HEK293 (cell line): ENCODE data around the gene MAP3K6.

Experiments used
- EGR2 ChIP-seq: fragments of 450-650 bp; formaldehyde crosslinking; IDR thresholded peaks from 2 replicates; pipeline ENCODE4 v1.5.1; 2016; ENCODE audit warnings: low read depth, missing biosample characterization, missing genetic modification characterization
- GLI2 ChIP-seq: fragments of 450-650 bp; formaldehyde crosslinking; IDR thresholded peaks from 2 replicates; pipeline ENCODE4; 2017; ENCODE audit warnings: missing biosample characterization, missing genetic modification characterization, low read depth, borderline replicate concordance
- MYNN ChIP-seq: fragments of 450-650 bp; formaldehyde crosslinking; IDR thresholded peaks from 2 replicates; pipeline ENCODE4 v1.5.1; 2016; ENCODE audit warnings: missing biosample characterization, missing genetic modification characterization, borderline replicate concordance
- SCRT2 ChIP-seq: fragments of 450-650 bp; formaldehyde crosslinking; IDR thresholded peaks from 2 replicates; pipeline ENCODE4 v1.5.1; 2016; ENCODE audit warnings: missing biosample characterization, missing genetic modification characterization
- SP3 ChIP-seq: fragments of 450-650 bp; formaldehyde crosslinking; IDR thresholded peaks from 2 replicates; pipeline ENCODE4 v1.5.1; 2016; ENCODE audit warnings: missing biosample characterization, missing genetic modification characterization
- SP7 ChIP-seq: fragments of 450-650 bp; formaldehyde crosslinking; IDR thresholded peaks from 2 replicates; pipeline ENCODE4 v1.5.1; 2016; ENCODE audit warnings: missing biosample characterization, missing genetic modification characterization
- ZBTB17 ChIP-seq: fragments of 450-650 bp; formaldehyde crosslinking; IDR thresholded peaks from 2 replicates; pipeline ENCODE4 v1.5.1; 2016; ENCODE audit warnings: missing biosample characterization, missing genetic modification characterization
- ZFP41 ChIP-seq: fragments of 450-650 bp; formaldehyde crosslinking; IDR thresholded peaks from 2 replicates; pipeline ENCODE4 v1.5.1; 2016; ENCODE audit warnings: missing biosample characterization, missing genetic modification characterization, borderline replicate concordance
- ZNF133 ChIP-seq: fragments of 450-650 bp; formaldehyde crosslinking; IDR thresholded peaks from 2 replicates; pipeline ENCODE4 v1.5.1; 2016; ENCODE audit warnings: missing biosample characterization, missing genetic modification characterization
- ZNF16 ChIP-seq: fragments of 450-650 bp; formaldehyde crosslinking; IDR thresholded peaks from 2 replicates; pipeline ENCODE4 v1.5.1; 2016; ENCODE audit warnings: low read depth, missing biosample characterization, missing genetic modification characterization
- ZNF174 ChIP-seq: fragments of 450-650 bp; formaldehyde crosslinking; IDR thresholded peaks from 2 replicates; pipeline ENCODE4 v1.5.0; 2017; ENCODE audit warnings: missing biosample characterization, mild to moderate bottlenecking, missing genetic modification characterization
- ZNF248 ChIP-seq: fragments of 450-650 bp; formaldehyde crosslinking; IDR thresholded peaks from 2 replicates; pipeline ENCODE4 v1.5.1; 2017; ENCODE audit warnings: missing biosample characterization, missing genetic modification characterization
- ZNF274 ChIP-seq, 2 experiments: fragments of 200-500 bp in 1 of 2; fragments of 450-650 bp in 1 of 2; sonication (Bioruptor generic) in 1 of 2; formaldehyde crosslinking in 1 of 2; IDR thresholded peaks; 2 replicates each; pipeline versions ENCODE4 v1.5.1 to v1.6.1; 2014 to 2016; ENCODE audit warnings: borderline replicate concordance in 1 of 2, inconsistent platforms in 1 of 2, low read length in 1 of 2, missing biosample characterization in 1 of 2, missing genetic modification characterization in 1 of 2
- ZNF350 ChIP-seq: fragments of 450-650 bp; formaldehyde crosslinking; IDR thresholded peaks from 2 replicates; pipeline ENCODE4 v1.5.0; 2017; ENCODE audit warnings: missing biosample characterization, mild to moderate bottlenecking, missing genetic modification characterization
- ZNF354C ChIP-seq: fragments of 450-650 bp; formaldehyde crosslinking; IDR thresholded peaks from 2 replicates; pipeline ENCODE4 v1.5.1; 2016; ENCODE audit warnings: missing biosample characterization, missing genetic modification characterization, low read depth, borderline replicate concordance
- ZNF391 ChIP-seq: fragments of 450-650 bp; formaldehyde crosslinking; IDR thresholded peaks from 2 replicates; pipeline ENCODE4 v1.5.1; 2016; ENCODE audit warnings: low read depth, missing biosample characterization, missing genetic modification characterization, borderline replicate concordance
- ZNF473 ChIP-seq: fragments of 450-650 bp; formaldehyde crosslinking; IDR thresholded peaks from 2 replicates; pipeline ENCODE4 v1.5.1; 2017; ENCODE audit warnings: missing biosample characterization, missing genetic modification characterization
- ZNF561 ChIP-seq: fragments of 450-650 bp; IDR thresholded peaks from 2 replicates; pipeline ENCODE4 v1.5.1; 2018; ENCODE audit warnings: missing biosample characterization, missing genetic modification characterization, borderline replicate concordance
- ZNF580 ChIP-seq: fragments of 450-650 bp; formaldehyde crosslinking; IDR thresholded peaks from 2 replicates; pipeline ENCODE4 v1.5.1; 2016; ENCODE audit warnings: missing biosample characterization, missing genetic modification characterization
- ZNF624 ChIP-seq: fragments of 450-650 bp; formaldehyde crosslinking; IDR thresholded peaks from 2 replicates; pipeline ENCODE4 v1.5.1; 2017; ENCODE audit warnings: missing biosample characterization, missing genetic modification characterization
- ZNF660 ChIP-seq: fragments of 450-650 bp; IDR thresholded peaks from 2 replicates; pipeline ENCODE4 v1.5.1; 2018; ENCODE audit warnings: missing biosample characterization, mild to moderate bottlenecking, missing genetic modification characterization
- ZNF747 ChIP-seq: fragments of 450-650 bp; formaldehyde crosslinking; IDR thresholded peaks from 2 replicates; pipeline ENCODE4 v1.5.1; 2016; ENCODE audit warnings: missing biosample characterization, missing genetic modification characterization
- ZNF76 ChIP-seq: fragments of 450-650 bp; formaldehyde crosslinking; IDR thresholded peaks from 2 replicates; pipeline ENCODE4; 2016; ENCODE audit warnings: low read depth, missing biosample characterization, missing genetic modification characterization, borderline replicate concordance
- ZNF792 ChIP-seq: fragments of 450-650 bp; formaldehyde crosslinking; IDR thresholded peaks from 2 replicates; pipeline ENCODE4 v1.5.1; 2016; ENCODE audit warnings: missing biosample characterization, missing genetic modification characterization
- ZNF830 ChIP-seq: fragments of 450-650 bp; IDR thresholded peaks from 2 replicates; pipeline ENCODE4 v1.5.0; 2018; ENCODE audit warnings: missing biosample characterization, missing genetic modification characterization, low read depth, mild to moderate bottlenecking, moderate library complexity
- TF ChIP-seq, protein P1 (sequence below): fragments of 450-650 bp; formaldehyde crosslinking; IDR thresholded peaks from 2 replicates; pipeline ENCODE4 v1.5.1; 2016; ENCODE audit warnings: missing biosample characterization, missing genetic modification characterization
- TF ChIP-seq, protein P2 (sequence below): fragments of 450-650 bp; formaldehyde crosslinking; optimal IDR thresholded peaks from 2 replicates; pipeline ENCODE3; 2016; ENCODE audit warnings: missing biosample characterization, mild to moderate bottlenecking, missing genetic modification characterization
- TF ChIP-seq, protein P3 (sequence below): fragments of 450-650 bp; formaldehyde crosslinking; IDR thresholded peaks from 2 replicates; pipeline ENCODE4 v1.5.1; 2017; ENCODE audit warnings: missing biosample characterization, mild to moderate bottlenecking, missing genetic modification characterization, moderate library complexity
- TF ChIP-seq, protein P4 (sequence below): fragments of 450-650 bp; formaldehyde crosslinking; IDR thresholded peaks from 2 replicates; pipeline ENCODE4 v1.5.1; 2016; ENCODE audit warnings: missing biosample characterization, missing genetic modification characterization, low read depth
- TF ChIP-seq, protein P5 (sequence below): fragments of 450-650 bp; formaldehyde crosslinking; IDR thresholded peaks from 2 replicates; pipeline ENCODE4; 2016; ENCODE audit warnings: missing biosample characterization, missing genetic modification characterization

Gene MAP3K6

GRCh38 chr1:27321813-27322568, 44.8 kb downstream of the MAP3K6 start, which contains the start of gene TMEM222 (continued):
- peak; percentile 89 for TF ChIP-seq ZNF76 (tag by site-specific recombination)
- peak; percentile 93 for TF ChIP-seq ZNF580 (tag by site-specific recombination)
- TF ChIP-seq SP7: peak; percentile 96
- TF ChIP-seq ZNF350 (tag by site-specific recombination): no peak
- TF ChIP-seq ZNF792 (tag by site-specific recombination): no peak
- TF ChIP-seq ZNF473 (tag by site-specific recombination): no peak
- TF ChIP-seq, protein P1, sequence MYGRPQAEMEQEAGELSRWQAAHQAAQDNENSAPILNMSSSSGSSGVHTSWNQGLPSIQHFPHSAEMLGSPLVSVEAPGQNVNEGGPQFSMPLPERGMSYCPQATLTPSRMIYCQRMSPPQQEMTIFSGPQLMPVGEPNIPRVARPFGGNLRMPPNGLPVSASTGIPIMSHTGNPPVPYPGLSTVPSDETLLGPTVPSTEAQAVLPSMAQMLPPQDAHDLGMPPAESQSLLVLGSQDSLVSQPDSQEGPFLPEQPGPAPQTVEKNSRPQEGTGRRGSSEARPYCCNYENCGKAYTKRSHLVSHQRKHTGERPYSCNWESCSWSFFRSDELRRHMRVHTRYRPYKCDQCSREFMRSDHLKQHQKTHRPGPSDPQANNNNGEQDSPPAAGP (tag by site-specific recombination): peak; percentile 99
- TF ChIP-seq, protein P2, sequence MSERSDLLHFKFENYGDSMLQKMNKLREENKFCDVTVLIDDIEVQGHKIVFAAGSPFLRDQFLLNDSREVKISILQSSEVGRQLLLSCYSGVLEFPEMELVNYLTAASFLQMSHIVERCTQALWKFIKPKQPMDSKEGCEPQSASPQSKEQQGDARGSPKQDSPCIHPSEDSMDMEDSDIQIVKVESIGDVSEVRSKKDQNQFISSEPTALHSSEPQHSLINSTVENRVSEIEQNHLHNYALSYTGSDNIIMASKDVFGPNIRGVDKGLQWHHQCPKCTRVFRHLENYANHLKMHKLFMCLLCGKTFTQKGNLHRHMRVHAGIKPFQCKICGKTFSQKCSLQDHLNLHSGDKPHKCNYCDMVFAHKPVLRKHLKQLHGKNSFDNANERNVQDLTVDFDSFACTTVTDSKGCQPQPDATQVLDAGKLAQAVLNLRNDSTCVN: peak; percentile 94
- peak; percentile 99 for TF ChIP-seq ZNF660 (tag by site-specific recombination)
- peak; percentile 84 for TF ChIP-seq SCRT2
- TF ChIP-seq GLI2 (tag by site-specific recombination): no peak; the same call in 1 of the 2 replicates
- TF ChIP-seq ZBTB17 (tag by site-specific recombination): peak; percentile 93
- TF ChIP-seq, protein P3, sequence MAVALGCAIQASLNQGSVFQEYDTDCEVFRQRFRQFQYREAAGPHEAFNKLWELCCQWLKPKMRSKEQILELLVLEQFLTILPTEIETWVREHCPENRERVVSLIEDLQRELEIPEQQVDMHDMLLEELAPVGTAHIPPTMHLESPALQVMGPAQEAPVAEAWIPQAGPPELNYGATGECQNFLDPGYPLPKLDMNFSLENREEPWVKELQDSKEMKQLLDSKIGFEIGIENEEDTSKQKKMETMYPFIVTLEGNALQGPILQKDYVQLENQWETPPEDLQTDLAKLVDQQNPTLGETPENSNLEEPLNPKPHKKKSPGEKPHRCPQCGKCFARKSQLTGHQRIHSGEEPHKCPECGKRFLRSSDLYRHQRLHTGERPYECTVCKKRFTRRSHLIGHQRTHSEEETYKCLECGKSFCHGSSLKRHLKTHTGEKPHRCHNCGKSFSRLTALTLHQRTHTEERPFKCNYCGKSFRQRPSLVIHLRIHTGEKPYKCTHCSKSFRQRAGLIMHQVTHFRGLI: peak; percentile 69; the same call in 1 of the 2 replicates
- peak; percentile 98 for TF ChIP-seq ZNF561 (tag by site-specific recombination)
- TF ChIP-seq ZNF248 (tag by site-specific recombination): no peak
- no peak for TF ChIP-seq ZNF354C (tag by site-specific recombination)
- no peak for TF ChIP-seq ZNF274 (IDR thresholded peaks at IDR 0.05; ENCODE audit: low read length)
- TF ChIP-seq ZNF274 (tag by site-specific recombination; IDR thresholded peaks at IDR 0.05; ENCODE audit: borderline replicate concordance): no peak
- TF ChIP-seq ZFP41 (tag by site-specific recombination): no peak
- no peak for TF ChIP-seq ZNF16 (tag by site-specific recombination)
- no peak for TF ChIP-seq ZNF747 (tag by site-specific recombination)
- peak; percentile 82; the same call in 1 of the 2 replicates for TF ChIP-seq MYNN
- peak; percentile 88 for TF ChIP-seq EGR2 (tag by site-specific recombination)
- peak; percentile 99 for TF ChIP-seq ZNF391 (tag by site-specific recombination)
- no peak for TF ChIP-seq ZNF830 (tag by site-specific recombination)
- TF ChIP-seq ZNF174 (tag by site-specific recombination): no peak
- TF ChIP-seq, protein P4, sequence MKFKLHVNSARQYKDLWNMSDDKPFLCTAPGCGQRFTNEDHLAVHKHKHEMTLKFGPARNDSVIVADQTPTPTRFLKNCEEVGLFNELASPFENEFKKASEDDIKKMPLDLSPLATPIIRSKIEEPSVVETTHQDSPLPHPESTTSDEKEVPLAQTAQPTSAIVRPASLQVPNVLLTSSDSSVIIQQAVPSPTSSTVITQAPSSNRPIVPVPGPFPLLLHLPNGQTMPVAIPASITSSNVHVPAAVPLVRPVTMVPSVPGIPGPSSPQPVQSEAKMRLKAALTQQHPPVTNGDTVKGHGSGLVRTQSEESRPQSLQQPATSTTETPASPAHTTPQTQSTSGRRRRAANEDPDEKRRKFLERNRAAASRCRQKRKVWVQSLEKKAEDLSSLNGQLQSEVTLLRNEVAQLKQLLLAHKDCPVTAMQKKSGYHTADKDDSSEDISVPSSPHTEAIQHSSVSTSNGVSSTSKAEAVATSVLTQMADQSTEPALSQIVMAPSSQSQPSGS (tag by site-specific recombination): peak; percentile 92
- TF ChIP-seq ZNF133 (tag by site-specific recombination): no peak
- TF ChIP-seq, protein P5, sequence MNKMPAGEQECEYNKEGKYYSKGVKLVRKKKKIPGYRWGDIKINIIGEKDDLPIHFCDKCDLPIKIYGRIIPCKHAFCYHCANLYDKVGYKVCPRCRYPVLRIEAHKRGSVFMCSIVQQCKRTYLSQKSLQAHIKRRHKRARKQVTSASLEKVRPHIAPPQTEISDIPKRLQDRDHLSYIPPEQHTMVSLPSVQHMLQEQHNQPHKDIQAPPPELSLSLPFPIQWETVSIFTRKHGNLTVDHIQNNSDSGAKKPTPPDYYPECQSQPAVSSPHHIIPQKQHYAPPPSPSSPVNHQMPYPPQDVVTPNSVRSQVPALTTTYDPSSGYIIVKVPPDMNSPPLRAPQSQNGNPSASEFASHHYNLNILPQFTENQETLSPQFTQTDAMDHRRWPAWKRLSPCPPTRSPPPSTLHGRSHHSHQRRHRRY (tag by site-specific recombination): no peak; the same call in 1 of the 2 replicates
- TF ChIP-seq ZNF624 (tag by site-specific recombination): no peak
- peak; percentile 94 for TF ChIP-seq SP3 (tag by site-specific recombination)
